HK-2 (cell line): ENCODE results near the gene GRM8.

ENCODE experiments used
- DNase-seq: peaks from one replicate; pipeline ENCODE4 v3.0.0-alpha.2; 2018; ENCODE audit not compliant: unreplicated experiment

GRM8 gene

GRCh38 chr7:127146746-127147536 lies 105.8 kb downstream of the GRM8 start:
- no peak for DNase-seq

- no peak for DNase-seq
Observed at GRCh38 chr7:127137146-127137545, 115.6 kb downstream of the GRM8 start.

- DNase-seq, result no peak
Observed at GRCh38 chr7:127135871-127136485, 116.8 kb downstream of the GRM8 start.

GRCh38 chr7:127123220-127123619 lies 129.5 kb downstream of the GRM8 start:
- no peak for DNase-seq

- DNase-seq, result no peak
Observed at GRCh38 chr7:127119517-127119916, 133.2 kb downstream of the GRM8 start.

GRCh38 chr7:127114742-127115265 lies 137.9 kb downstream of the GRM8 start:
- no peak for DNase-seq

GRCh38 chr7:127107601-127108007 lies 145.1 kb downstream of the GRM8 start:
- DNase-seq, result peak; percentile 49

- DNase-seq, result no peak
Observed at GRCh38 chr7:127093340-127093739, 159.4 kb downstream of the GRM8 start.

- DNase-seq, result no peak
Observed at GRCh38 chr7:127091620-127092019, 161.1 kb downstream of the GRM8 start.

- DNase-seq, result no peak
Observed at GRCh38 chr7:127089146-127089545, 163.6 kb downstream of the GRM8 start.

GRCh38 chr7:127081539-127081938 lies 171.2 kb downstream of the GRM8 start:
- DNase-seq, result no peak

- no peak for DNase-seq
Observed at GRCh38 chr7:127080576-127080975, 172.2 kb downstream of the GRM8 start.

GRCh38 chr7:127066974-127067373 lies 185.8 kb downstream of the GRM8 start:
- peak; percentile 11 for DNase-seq

GRCh38 chr7:127059475-127059874 lies 193.3 kb downstream of the GRM8 start:
- DNase-seq, result no peak

GRCh38 chr7:127057918-127058317 lies 194.8 kb downstream of the GRM8 start:
- DNase-seq, result no peak

- no peak for DNase-seq
Observed at GRCh38 chr7:127056202-127056601, 196.5 kb downstream of the GRM8 start.

GRCh38 chr7:127047521-127047920 lies 205.2 kb downstream of the GRM8 start:
- DNase-seq, result no peak

- DNase-seq, result no peak
Observed at GRCh38 chr7:127041689-127042452, 210.9 kb downstream of the GRM8 start.

- DNase-seq, result no peak
Observed at GRCh38 chr7:127040042-127040441, 212.7 kb downstream of the GRM8 start.

GRCh38 chr7:127039541-127039940 lies 213.2 kb downstream of the GRM8 start:
- DNase-seq, result no peak

- DNase-seq, result peak; percentile 38
Observed at GRCh38 chr7:127035203-127035849, 217.4 kb downstream of the GRM8 start.
